GM19452 (cell line): ENCODE data around the gene EXD3.

Experiments
- ATAC-seq: cut with Tn5 transposase; IDR thresholded peaks from one replicate; pipeline ENCODE4 v1.9.1; 2021; ENCODE audit not compliant: unreplicated experiment

EXD3 gene

GRCh38 chr9:137367506-137368430, 55.2 kb downstream of the EXD3 start:
- ATAC-seq: no peak

GRCh38 chr9:137366891-137367381, 56.0 kb downstream of the EXD3 start:
- no peak for ATAC-seq

- ATAC-seq: no peak
Observed at GRCh38 chr9:137366445-137366810, 56.5 kb downstream of the EXD3 start.

DNA sequence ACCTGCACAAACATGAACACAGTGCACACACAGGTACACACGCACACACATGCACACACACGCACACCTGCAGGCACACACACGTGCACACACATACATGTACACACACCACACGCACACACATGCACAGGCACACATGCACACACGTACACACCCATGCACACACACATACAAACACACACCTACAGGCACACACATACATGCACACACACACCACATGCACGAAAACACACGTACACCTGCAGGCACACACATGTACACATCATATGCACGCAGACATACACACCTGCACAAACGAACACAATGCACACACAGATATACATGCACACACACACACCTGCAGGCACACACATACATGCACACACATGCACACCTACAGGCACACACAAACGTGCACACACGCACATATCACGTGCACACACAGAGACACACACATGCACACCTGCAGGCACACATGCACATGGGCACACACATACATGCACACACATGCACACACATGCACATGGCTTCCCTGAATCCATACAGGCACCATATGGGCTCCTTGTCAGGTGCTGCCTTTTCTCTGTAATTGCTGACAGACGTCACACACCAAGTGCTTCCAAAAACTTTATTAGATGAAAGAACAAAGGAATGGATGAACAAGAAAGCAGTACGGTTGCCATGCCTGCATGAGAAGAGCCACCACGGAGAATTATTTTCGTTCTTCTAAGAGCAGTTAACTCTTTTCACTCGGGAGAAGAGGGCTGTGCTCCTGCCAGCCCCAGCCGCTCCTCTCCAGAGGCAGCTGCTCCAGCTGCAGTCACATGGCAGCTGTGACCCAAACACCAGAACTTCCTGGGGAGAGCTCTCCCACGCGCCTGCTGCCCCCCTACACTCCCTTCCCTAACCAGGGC, 57.2 kb downstream of the EXD3 start:
- no peak for ATAC-seq

GRCh38 chr9:137365056-137365455, 57.9 kb downstream of the EXD3 start:
- no peak for ATAC-seq

DNA sequence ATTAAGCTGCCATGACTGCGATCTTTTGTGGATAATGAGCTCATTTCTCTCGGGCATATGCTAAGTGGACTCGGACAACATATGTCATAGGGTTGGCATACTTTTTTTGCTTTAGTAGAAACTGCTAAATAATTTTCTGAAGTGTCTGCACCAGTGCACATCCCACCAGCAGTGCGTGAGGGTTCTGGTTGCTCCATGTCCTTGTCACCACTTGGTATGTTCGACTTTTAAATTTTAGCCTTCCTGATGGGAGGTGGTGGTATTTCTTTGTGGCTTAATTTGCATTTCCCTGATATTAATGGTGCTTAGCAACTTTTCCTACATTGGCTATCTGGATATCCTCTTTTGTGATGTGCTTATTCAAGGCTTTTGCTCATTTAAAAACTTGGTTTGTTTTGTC, 63.1 kb downstream of the EXD3 start:
- ATAC-seq: no peak

GRCh38 chr9:137358126-137358525, 64.8 kb downstream of the EXD3 start:
- no peak for ATAC-seq

- ATAC-seq: no peak
Observed at GRCh38 chr9:137357166-137357565, 65.8 kb downstream of the EXD3 start.

DNA sequence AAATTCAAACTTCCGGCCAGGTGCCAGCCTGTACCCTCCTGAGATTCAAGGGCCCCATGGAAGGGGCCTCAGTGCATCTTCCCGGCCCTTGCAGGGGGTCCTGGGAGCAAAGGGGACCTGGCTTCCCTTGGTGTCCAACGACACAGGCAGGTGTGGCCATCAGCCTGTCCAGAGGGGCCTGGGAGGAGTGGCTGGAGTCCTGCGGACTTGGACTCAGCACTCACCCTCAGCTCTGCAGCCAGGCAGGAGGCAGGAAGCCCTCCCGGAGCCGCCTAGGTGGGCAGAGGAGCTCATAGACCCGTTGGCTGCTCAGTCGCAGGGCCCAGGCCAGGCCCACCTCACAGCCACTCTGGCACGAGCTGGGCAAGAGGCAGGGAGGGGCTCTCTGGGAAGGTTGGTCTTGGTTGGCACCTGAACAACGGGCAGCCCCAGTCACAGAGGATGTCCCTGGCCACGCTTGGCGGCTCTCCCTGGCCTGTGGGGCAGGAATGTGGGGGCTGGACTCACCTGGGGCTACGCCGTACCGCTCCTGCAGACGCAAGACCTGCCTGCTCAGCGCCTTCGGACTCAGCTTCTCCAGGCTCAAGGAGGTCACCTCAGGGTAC, 67.1 kb downstream of the EXD3 start:
- no peak for ATAC-seq

- ATAC-seq: no peak
Observed at GRCh38 chr9:137354845-137355760, 67.9 kb downstream of the EXD3 start.

GRCh38 chr9:137354153-137354844, 68.7 kb downstream of the EXD3 start:
- ATAC-seq: no peak

- ATAC-seq: no peak
Observed at GRCh38 chr9:137353223-137354152, 69.5 kb downstream of the EXD3 start.

DNA sequence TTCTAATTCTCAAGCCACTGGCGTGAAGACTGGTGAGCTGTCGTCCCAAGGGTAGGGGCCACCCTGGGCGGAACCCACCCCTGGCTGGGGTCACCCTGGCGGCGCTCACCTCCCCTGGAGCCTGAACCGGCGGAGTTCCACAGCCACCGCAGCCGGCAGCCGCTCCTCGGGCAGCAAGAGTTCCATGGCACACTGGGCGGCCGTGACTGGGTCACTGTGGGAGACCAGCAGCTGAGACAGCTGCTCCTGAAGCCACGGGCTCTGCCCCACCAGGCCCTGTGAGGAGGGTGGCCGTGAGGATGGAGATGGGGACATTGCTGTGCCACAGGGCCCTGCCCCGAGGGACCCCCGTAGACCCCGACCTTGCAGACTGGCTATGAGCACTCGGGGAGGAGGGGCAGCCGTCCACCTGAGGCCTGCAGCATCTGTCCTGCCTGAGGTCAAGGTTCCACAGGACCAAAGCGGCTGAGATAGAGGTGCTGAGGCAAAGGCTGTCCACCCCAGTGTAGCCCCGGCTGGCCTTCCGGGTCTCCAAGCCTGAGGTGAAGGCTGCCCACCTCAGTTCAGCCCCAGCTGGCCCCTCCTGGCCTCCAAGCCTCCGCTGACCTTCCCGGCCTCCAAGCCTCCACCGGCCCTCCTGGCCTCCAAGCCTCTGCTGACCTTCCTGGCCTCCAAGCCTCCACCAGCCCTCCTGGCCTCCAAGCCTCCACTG, 70.3 kb downstream of the EXD3 start:
- ATAC-seq: no peak

DNA sequence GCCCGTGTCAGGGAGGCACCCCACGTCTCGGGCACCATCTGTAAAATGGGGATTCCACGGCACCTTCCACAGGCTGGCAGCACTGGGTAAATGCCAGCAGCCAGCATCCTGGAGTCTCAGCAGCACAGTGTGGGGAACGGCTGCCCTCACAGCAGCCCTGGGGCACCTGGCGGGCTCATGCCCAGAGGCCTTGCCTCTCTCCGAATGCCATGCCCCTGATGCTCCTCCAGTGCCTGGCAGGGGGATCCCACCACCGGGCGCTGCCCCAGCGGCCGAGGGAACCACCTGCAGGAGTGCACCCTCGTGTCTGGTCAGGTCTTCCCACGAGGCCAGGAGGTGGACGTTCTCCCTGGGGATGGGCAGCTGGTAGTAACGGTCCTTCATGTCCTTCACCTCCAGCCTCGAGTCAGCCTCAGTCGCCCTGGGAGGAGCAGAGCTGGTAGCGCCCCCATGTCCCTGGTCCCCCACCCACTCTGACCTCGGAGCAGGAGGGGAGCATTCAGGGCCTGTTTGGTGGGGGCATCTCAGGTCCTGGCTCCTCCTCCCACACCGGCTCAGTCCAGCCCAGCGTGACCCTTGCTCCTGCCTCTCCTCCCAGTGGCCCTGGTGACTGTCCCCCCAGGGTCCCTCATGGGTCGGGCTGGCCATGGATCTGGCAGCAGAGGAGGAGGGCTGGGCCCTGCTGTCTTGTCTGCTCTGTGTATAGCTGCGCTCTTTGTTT, 71.0 kb downstream of the EXD3 start:
- ATAC-seq: no peak

- ATAC-seq: no peak
Observed at GRCh38 chr9:137350696-137351584, 72.0 kb downstream of the EXD3 start.

DNA sequence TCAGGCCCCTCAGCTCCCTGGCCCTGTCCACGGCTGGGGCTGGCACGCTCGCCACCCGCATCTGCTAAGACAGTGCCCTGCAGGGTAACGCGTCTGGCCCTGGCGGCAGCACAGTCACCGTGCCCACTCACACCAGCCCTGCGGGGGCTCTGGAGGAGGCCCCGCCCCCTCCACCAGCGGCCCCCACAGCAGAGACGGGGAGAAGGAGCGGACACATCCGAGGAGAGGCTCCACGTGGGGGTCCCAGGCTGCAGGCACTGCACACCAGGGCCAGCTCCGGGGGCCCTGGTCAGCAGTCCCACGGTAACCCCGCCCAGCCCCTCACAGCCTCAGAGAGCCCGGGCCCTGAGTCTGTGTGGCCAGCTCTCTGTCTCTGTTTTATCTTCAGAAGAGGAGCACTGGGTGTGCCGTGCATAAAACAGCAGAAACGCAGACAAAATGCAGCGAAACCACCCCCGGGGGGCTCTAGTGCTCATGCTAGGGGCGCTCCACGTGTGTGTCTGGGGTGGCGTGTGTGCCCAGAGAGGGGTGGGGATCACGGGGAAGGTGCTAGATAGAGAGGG, 73.4 kb downstream of the EXD3 start:
- no peak for ATAC-seq
